Mucosa of gallbladder (tissue), 1 donor: Measurements from ENCODE around the gene NOL11. TPM values are rescaled to one million over a fixed set of nuclear protein-coding genes. Genes with fewer than 3 reads are reported as not detected.
"Not testable (repeated sequence)": the region's sequence is repeated elsewhere in the genome, so short reads cannot be mapped to it uniquely, and the experiment has no call there.

Experiments used
- DNase-seq: peaks from one replicate; pipeline ENCODE4 v3.0.0-alpha.2; 2020; ENCODE audit warnings: low spot score
- total RNA-seq: library from RNA; stranded (reverse); gene quantifications from one replicate; pipeline ENCODE4 v1.2.1, GENCODE V29; 2021
- donor health status: DM: no; HTN: no; CAD: no.

Gene NOL11
- total RNA-seq, 1 donor from 2014 or later: 24.9 TPM

DNA sequence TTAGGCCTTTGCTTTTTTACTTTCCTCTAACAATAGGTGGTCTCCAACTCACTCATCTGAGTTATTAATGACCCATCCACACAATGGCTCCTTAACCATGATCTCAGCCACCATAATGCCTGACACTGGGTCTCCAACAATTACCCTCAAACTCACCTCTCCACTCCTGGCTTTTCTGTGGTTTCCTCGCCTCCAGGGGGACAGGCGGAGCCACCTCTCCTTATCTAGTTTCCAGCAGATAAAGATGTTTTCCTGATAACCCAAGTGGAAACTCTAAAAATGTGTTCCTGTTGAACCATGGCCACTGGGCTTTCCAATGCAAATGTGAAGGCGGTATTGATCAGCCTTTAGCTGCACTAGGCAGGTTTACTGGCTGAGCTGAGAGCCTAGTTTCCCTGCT lies 9.4 kb upstream of the NOL11 start:
- DNase-seq: no peak

- no peak for DNase-seq
These were observed 5.8 kb upstream of the NOL11 start for GRCh38 chr17:67711916-67712315.

- no peak for DNase-seq
These were observed 5.4 kb upstream of the NOL11 start for GRCh38 chr17:67712375-67712774.

GRCh38 chr17:67713169-67713568 lies 4.6 kb upstream of the NOL11 start:
- DNase-seq: no peak

- no peak for DNase-seq
These were observed 1.3 kb upstream of the NOL11 start for GRCh38 chr17:67716405-67716798.

GRCh38 chr17:67717192-67717623 lies 528 bp upstream of the NOL11 start:
- no peak for DNase-seq

DNA sequence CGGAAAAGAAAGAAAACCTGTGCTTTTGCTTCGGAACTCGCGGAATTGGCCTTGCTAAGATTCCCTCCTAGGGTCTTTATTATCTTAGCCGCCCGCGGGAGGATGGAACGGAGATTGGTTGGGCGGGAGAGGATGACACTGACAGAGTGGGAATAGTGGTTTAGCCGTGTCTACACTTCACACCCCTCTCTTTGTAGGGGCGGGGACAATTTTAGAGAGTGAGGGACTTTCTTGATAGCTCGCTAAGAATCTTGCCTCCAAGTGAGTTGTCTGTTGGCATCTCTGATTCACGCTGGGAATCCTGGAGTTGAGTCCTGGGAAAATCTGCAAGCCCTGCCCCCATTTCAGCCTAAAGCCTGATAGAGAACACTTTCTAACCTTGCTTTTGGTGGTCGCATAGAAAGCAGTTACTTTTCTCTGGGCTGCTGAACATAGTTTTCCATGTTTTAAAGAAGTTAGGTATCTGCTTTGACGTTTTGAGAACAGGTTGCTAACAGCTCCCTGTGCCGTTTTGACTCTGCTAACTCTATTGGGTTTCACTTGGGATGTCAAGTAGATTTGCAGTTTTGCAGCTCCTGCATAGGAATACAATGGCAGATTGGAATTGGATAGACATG lies 697 bp downstream of the NOL11 start:
- no peak for DNase-seq

DNA sequence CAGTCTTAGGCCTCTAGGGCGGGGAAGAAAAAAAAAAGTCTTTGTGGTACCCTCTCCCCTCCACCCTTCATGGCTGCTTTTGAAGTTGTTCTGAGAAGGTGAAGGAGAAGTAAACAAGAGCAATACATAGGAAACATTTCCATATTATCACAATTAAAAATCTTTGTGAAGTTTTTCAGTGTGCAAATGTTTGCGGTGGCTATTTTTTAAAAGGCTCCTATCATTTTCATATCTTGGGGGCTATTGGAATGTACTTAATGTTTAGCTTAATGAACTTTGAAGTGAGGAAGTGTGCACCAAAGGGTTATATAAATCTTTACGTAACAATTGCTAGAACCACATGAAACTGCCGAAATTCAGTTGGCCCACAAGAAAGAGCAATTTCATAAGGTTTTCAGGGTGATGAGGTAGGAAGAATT lies 7.6 kb downstream of the NOL11 start:
- no peak for DNase-seq

GRCh38 chr17:67725807-67726206 lies 8.1 kb downstream of the NOL11 start:
- DNase-seq: no peak

- not testable (repeated sequence) for DNase-seq
These were observed 9.7 kb downstream of the NOL11 start for GRCh38 chr17:67727152-67728039.

GRCh38 chr17:67729903-67730302 lies 12.2 kb downstream of the NOL11 start:
- no peak for DNase-seq

DNA sequence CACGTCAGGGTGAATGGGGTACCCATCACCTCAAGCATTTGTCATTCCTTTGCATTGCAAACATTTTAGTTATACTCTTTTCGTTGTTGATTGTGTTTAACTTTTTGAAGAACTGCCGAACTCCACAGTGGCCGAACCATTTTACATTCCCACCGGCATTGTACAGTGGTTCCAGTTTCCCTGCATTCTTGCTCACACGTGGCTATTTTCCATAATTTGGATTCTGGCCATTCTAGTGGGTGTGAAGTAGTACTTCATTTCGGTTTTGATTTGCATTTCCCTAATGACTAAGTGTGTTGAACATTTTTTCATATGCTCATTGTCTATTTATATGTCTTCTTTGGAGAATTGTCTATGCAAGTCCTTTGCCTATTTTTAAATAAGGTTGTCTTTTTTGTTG lies 13.0 kb downstream of the NOL11 start:
- DNase-seq: no peak

DNA sequence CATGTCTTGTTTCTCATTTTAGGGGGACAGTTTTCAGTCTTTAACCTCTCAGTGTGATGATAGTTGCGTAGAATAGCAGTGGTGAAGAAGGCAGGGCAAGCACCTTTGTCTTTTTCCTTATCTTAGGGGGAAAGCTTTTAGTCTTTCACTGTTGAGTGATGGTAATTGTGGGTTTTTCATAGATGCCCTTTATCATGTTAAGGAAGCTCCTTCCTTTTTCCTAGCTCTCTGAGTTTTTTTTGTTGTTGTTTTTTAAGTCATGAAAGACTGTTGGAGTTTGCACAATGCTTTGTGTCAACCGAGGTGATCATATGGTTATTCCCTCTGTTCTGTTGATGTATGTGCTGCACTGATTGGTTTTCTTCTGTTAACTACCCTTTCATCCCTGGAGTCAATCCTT lies 15.7 kb downstream of the NOL11 start:
- DNase-seq: no peak

DNA sequence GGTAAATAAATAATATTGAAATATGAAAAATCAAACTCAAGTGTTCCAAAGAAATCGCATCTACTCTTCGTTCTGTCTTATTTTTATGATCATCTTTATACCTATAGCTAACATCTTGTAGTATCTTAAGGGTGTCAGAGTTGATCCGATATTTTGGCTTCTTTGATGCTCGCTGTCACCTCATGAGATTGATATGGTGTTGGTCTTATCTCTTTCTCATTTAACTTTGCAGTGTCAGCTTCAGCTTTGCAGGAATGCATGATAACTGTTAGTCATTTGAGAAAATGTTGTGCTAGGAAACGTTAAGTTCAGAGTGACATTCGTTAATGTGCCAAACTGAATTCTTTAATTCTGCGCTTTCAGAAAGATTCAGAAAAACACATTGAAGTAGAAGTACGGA lies 19.4 kb downstream of the NOL11 start:
- DNase-seq: no peak

- DNase-seq: no peak
These were observed 24.3 kb downstream of the NOL11 start for GRCh38 chr17:67742025-67742424.

GRCh38 chr17:67746704-67747571 lies 29.2 kb downstream of the NOL11 start:
- no peak for DNase-seq

- no peak for DNase-seq
These were observed 30.0 kb downstream of the NOL11 start for GRCh38 chr17:67747681-67748235.

GRCh38 chr17:67750067-67750466 lies 32.3 kb downstream of the NOL11 start:
- DNase-seq: no peak

DNA sequence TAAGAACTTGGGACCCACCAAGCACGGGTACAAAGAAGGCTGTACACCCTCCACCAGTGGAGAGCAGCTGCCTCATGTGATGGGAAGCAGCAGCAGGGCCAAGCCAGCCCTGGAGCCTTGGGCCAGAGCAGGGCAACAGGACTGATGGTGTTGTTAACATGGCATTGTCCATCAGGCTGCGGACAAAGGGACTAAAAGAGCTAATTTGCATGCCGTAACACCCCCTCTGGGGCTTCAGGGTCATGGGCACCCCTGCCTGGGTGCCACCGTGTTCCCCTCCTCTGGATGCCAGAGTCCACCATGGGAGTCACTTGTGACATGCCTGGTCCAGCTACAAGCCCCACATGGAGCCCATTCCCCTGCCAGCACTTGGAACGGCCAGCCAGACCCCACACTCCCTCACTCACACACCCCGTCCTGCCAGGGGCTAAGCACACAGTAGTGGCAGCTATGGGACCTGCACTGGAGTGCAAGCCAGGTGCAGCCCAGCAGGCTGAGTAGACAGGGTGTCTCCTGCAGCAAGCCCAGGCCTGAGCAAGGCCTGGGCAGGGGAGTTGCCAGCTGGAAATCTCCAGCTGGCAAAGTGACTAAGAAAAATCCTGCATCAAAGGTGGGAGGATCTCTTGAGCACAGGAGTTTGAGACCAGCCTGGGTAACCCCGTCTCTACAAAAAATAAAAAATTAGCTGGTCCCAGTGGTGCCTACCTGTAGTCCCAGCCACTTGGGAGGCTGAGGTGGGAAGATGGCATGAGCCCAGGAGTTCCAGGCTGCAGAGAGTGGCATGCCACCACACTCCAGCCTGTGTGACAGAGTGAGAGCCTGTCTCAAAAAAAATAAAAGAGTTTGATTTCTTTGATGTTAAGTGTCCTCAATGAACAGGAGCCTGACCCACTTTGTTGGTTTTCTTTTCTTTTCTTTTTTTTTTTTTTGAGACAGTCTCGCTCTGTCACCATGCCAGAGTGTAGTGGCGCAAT lies 33.7 kb downstream of the NOL11 start:
- DNase-seq: no peak

GRCh38 chr17:67752160-67752559 lies 34.4 kb downstream of the NOL11 start:
- DNase-seq: not testable (repeated sequence)

DNA sequence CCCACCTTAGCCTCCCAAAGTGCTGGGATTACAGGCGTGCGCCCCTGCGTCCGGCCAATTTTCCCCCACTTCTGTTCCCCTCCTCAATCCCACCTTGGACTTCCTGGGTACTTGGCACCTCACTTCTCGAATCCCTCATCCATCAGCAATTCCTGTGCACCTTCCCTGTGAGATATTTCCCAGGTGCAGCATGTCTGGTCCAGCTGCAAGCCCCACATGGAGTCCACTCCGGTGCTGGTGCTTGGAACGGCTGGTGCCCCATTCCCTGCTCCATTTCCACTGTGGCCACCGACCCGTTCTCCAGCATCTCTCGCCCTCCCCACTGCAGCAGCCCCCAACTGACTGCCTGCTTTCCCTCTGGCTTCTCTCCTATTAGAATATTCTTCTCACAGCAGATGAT lies 35.3 kb downstream of the NOL11 start:
- DNase-seq: no peak
